GM19455 (cell line): ENCODE measurements around the gene CTNNA2.
"Not testable (repeated sequence)": the region's sequence is repeated elsewhere in the genome, so short reads cannot be mapped to it uniquely, and the experiment has no call there.

Source experiments
- ATAC-seq: cut with Tn5 transposase; IDR thresholded peaks from one replicate; pipeline ENCODE4 v1.9.1; 2021; ENCODE audit not compliant: unreplicated experiment

CTNNA2 gene

DNA sequence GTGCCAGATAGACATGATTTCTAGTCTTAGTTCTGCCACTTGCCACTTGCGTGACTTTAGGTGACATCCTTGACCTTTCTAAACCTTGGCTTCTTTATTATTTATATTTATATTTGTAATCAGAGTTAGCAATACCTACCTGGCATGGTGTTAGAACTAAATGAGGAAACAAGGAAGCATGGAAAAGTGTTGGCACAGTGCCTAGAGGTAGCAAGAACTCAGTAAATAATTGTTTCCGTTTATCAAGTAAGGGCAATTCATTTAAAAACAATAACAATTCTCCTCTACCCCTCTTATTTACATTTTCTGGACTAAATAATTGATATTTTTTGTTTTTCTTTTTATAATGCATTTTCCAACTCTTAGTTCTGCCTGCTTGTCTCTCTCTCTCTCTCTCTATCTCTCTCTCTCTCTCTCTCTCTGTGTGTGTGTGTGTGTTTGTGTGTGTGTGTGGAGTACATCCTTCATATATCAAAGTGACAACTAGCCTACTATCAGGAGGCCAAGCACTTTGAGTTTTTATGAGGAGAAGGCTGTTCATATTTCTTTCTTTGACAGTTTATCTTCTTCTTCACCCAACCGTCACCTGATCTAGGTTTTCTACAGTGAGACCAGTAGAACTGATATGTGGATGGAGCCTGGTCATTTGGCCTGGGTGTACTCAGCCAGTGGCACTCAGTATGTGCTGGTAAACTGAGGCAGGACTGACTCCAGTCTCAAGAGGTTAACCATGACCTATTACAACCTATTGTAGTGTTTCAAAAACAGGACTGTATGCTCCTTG, 657.2 kb downstream of the CTNNA2 start:
- ATAC-seq = no peak

GRCh38 chr2:80185091-80185490, 672.2 kb downstream of the CTNNA2 start:
- no peak for ATAC-seq

GRCh38 chr2:80186262-80186661, 673.4 kb downstream of the CTNNA2 start:
- no peak for ATAC-seq

DNA sequence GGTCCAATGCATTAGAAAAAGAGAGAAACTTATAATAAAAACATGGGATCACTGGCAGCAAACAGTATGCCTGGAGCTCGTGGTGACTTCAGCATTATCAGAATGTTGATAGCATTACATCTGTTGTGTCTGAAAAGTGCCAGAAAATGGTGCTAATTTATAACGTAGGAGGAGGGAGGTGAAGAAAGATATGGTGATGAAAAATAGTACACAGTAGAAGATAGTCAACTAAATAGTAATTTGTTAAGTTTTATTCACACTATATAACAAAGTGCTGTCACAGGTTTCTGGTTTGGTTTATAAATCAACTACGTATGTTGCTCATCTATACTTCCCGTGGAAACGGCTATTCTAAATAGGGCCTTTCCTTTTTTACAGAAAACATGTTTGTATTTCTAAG, 674.3 kb downstream of the CTNNA2 start:
- ATAC-seq = no peak

DNA sequence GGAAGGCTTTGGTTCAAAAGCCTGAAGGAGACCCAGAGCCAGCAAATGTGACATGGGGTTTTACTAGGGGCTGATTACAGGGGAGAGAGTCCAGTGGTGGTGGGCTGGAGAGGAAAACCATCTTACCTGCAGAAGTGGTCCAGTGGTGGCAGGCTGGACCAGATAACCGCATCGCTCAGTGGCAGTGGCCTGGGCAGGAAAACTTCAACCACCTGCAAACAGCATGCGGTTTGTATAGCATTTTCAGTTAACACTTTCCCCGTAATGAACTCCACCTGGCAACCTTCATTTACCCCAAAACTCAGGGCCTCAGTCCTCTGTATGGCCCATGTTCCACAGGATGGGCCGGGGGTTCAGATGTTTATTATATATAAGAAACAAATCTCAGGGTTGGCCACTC, 677.3 kb downstream of the CTNNA2 start:
- ATAC-seq = no peak

- no peak for ATAC-seq
Observed at GRCh38 chr2:80193566-80193965, 680.7 kb downstream of the CTNNA2 start.

- no peak for ATAC-seq
Observed at GRCh38 chr2:80195034-80195433, 682.2 kb downstream of the CTNNA2 start.

DNA sequence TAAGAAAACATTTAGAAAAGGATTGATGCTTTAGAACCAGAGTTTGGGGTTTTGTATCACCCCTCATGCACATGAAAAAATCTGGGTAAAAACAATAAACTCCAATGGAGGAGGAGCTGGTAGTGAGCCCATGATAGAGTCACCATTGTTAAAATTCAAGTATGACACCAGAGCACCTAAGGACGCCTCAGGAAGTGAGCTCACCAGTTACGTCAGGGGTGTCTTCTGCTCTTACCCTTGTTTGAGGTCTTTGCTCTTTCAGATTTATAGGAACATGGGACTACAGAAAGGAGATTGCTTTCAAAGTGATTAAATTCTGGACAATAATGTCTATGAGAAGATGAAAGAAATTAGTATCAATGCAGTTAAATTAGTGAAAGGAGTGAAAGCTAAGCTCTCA, 685.2 kb downstream of the CTNNA2 start:
- no peak for ATAC-seq

DNA sequence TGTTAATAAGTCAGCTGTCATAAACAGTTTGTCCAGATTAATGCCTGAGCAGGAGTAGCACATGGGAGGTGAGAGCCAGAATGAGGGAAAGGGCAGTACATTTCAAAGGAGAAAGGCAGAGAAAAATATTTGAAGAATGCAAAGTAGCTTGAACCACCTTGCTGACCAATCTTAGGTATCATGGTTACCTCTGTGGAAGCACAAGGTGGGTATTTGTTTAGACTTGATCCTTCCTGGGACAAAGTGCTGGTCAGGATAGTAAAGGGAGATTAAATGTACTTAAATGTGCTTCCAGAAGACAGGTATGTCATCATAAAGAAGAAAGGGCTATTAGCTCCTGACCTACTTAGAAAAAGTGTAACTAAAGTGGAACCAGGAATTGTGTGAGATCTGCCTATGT, 686.7 kb downstream of the CTNNA2 start:
- no peak for ATAC-seq

- not testable (repeated sequence) for ATAC-seq
Observed at GRCh38 chr2:80203929-80204328, 691.1 kb downstream of the CTNNA2 start.

- ATAC-seq = no peak
Observed at GRCh38 chr2:80205498-80205897, 692.6 kb downstream of the CTNNA2 start.

DNA sequence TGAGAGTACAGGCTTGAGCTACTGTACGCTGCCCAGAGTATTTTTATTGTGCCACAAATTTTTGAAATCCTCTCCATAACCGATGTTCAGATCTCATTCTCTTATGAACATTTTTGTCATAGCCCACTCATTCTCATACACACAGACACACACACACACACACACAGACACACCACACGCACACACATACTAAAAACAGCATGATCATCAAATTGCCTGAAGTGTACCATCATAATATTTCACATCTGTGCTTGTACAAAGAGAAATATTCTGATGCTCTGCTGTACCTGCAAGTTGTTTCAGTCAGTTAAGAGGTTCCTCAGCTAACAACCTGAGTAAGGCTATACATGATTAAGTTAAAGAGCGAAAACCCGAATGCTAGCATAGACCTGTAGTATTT, 696.6 kb downstream of the CTNNA2 start:
- ATAC-seq = no peak

DNA sequence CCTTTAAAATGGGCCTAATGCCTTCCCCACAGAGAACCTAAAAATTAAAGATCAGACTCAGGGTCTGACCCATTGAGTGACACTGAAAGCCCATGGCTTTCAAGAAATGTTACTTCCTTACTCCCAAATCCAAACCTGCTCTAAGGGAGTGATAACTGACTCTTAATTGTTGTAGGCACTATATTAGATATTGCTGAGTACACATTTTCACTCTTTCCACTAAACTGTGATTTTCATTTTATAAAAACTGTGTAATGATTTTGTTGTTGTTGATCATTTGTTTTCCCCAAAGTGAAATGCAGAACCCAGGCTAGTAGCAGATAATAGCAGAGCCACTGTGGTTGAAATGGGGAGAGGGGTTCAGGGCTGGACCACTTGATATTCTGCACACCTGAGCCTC, 704.6 kb downstream of the CTNNA2 start:
- ATAC-seq = no peak

GRCh38 chr2:80222644-80223043, 709.8 kb downstream of the CTNNA2 start:
- ATAC-seq = no peak

GRCh38 chr2:80231421-80231820, 718.6 kb downstream of the CTNNA2 start:
- ATAC-seq = no peak

DNA sequence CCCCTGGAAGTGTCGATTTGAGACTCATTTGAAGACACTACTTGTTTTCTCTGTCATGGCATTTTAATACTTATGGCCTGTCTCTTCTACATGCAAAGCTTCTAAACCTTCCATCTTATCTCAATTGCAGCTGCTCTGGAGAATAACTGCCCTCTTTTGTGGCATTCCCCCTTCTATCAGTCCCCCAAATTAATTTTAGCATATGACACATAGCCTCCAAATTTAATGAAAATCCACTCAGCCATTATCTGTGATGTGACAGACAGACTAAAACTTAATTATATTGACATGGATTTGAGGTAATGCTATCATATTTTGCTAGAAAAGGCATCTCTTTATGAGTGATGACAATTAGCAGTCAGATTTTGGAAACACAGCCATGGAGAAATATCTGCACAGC, 720.5 kb downstream of the CTNNA2 start:
- ATAC-seq = no peak

GRCh38 chr2:80238692-80239469, 726.0 kb downstream of the CTNNA2 start:
- ATAC-seq = no peak

- no peak for ATAC-seq
Observed at GRCh38 chr2:80242355-80242910, 729.6 kb downstream of the CTNNA2 start.

- no peak for ATAC-seq
Observed at GRCh38 chr2:80244905-80245584, 732.2 kb downstream of the CTNNA2 start.

DNA sequence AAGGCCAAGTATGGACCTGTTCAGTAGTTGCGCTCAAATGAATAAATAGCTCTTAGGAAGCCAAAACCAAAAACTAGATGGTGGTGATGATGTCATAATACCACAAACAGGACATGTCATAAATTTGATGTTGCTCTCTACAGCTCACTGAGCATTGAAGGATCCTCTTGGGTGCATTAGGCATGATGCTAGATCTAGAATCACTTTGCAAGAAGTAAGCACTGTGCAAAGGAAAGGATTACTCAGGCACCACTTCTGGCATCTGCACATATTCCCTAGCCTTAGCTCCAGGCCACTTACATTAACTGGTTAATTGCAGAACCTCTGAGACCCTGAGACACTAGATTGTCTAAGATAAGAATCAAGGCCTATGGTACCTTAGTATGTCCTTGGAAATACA, 733.7 kb downstream of the CTNNA2 start:
- no peak for ATAC-seq

DNA sequence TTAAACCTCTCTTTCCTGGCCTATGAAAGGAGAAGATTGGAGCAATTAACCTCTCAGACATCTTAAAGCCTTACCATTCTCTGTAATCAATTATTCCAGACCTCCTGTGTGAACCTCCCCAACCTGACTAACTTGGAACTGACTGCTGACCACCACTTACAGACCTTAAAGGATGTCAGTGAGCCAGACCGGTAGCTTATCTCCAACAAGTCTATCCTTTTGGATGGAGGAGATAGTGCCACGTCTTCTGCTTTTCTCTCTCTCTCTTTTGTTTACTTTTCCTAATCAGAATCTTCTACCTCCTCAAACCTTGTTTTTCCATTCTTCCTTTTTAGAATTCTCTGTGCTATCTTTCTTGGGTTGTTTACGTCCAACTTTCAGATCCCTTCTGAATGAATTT, 734.5 kb downstream of the CTNNA2 start:
- ATAC-seq = no peak

- no peak for ATAC-seq
Observed at GRCh38 chr2:80248146-80248545, 735.3 kb downstream of the CTNNA2 start.
